GM21717 (cell line): ENCODE data around the gene HDLBP.

ENCODE experiments used
- ATAC-seq: cut with Tn5 transposase; IDR thresholded peaks from one replicate; pipeline ENCODE4 v1.9.1; 2021; ENCODE audit warnings: mild to moderate bottlenecking, moderate library complexity; ENCODE audit not compliant: unreplicated experiment

Gene HDLBP, protein sequence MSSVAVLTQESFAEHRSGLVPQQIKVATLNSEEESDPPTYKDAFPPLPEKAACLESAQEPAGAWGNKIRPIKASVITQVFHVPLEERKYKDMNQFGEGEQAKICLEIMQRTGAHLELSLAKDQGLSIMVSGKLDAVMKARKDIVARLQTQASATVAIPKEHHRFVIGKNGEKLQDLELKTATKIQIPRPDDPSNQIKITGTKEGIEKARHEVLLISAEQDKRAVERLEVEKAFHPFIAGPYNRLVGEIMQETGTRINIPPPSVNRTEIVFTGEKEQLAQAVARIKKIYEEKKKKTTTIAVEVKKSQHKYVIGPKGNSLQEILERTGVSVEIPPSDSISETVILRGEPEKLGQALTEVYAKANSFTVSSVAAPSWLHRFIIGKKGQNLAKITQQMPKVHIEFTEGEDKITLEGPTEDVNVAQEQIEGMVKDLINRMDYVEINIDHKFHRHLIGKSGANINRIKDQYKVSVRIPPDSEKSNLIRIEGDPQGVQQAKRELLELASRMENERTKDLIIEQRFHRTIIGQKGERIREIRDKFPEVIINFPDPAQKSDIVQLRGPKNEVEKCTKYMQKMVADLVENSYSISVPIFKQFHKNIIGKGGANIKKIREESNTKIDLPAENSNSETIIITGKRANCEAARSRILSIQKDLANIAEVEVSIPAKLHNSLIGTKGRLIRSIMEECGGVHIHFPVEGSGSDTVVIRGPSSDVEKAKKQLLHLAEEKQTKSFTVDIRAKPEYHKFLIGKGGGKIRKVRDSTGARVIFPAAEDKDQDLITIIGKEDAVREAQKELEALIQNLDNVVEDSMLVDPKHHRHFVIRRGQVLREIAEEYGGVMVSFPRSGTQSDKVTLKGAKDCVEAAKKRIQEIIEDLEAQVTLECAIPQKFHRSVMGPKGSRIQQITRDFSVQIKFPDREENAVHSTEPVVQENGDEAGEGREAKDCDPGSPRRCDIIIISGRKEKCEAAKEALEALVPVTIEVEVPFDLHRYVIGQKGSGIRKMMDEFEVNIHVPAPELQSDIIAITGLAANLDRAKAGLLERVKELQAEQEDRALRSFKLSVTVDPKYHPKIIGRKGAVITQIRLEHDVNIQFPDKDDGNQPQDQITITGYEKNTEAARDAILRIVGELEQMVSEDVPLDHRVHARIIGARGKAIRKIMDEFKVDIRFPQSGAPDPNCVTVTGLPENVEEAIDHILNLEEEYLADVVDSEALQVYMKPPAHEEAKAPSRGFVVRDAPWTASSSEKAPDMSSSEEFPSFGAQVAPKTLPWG (N-terminal part only)

DNA sequence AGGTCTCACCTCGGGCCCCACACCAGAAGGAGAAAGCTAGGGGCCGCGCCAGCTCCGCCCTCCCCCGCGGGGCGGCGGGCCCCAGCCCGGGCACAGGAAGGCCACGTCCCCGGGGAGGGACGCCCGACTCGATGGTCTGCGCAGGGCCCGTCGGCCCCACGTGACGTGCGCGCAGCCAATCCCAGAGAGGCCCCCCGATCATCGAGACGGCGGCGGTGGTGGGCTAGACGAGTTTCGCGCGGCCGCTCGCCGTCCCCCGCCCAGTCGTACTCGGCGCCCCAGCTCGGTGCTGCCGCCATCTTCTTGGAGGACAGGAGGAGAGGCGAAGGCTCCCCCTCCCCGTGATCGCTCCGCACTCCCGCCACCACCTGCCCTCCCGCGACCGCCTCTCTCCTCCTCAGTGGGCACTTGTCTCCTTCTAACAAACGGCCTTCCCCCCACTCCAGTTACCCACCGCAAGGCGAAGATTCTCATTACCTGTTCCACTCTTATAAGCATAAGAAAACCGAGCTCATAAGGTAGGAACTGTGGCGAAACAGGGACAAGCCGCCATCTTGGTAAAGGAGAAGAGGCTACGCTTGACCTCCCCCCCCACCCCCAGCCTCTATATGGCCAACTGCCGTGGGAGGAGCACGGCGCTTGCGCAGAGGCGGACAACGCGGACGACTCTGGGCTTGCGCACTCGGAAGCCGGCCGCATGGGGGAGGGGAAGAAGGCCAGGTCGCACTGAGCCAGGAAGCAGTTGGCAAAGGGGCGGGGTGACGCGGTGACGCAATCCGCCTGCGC, at the start of gene HDLBP:
Gene HDLBP, minus strand, starts transcription at position 580 of the 786 bp plus-strand sequence. CDS start 48,803 bp downstream, outside the sequence.
- ATAC-seq, result peak; percentile 58

DNA sequence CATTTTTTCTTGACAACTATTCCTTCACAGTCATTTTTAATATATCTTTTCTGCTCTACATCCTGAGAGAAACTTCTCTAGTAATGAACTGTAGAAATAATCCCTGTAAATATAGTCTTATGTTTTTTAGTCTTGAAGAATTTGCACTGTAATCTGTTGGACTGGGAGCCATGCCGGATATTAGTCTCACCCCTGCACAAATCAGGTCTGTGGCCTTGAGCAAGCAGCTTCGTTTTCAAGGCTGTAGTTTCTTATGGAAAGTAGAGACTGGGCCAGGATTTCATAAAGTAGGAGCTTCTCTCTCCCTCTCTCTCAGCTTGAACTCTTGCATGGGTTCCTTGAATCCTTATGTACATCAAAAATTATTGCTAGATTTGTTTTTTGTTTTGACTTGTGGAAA, 49.3 kb upstream of the HDLBP start:
- ATAC-seq, result no peak

DNA sequence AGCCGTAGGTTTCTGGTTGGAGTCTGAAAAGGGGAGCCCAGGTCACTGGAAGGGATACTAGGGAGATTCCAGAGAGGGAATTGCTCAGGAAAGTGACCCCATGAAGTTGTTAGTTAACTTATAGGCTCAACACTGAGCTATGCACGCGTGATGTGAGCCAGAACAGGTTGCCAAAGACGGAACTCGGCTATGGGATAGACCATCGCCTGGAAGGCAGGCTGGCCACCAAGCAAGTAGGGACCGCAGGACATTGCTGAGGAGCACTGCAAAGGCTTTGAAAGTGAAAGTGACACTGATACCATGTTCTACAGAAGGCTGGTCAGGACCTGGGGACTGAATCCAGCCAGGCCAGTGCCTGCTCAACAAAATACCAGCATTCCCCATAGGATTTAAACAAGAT, 48.0 kb upstream of the HDLBP start:
- ATAC-seq, result no peak

DNA sequence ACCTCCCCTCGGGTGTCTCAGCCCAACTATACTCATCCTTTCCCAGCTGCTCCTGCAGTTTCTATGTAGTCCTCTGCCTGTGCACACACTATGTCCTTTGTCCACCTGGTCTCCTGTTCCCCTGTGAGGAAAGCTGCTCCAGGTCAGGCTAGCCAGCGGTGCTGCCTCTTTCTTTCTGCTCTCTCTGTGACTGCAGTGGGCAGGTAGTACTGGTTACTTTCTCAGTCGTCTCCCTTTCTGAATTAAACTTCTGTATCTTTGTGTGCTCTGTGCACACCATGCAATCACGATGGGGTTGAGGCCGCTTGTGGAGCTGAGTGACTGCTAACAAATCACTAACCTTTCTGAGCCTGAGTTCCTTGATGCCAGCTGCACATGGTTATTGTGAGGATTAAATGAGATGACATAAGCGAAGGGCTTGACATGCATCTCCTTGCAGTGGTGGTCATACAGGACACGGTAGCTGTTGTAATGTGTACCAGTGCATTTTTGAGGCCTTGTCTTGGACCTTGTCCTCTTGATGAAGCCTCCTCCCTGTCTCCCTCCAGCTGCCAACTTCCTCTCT, 44.1 kb upstream of the HDLBP start:
- ATAC-seq, result no peak

DNA sequence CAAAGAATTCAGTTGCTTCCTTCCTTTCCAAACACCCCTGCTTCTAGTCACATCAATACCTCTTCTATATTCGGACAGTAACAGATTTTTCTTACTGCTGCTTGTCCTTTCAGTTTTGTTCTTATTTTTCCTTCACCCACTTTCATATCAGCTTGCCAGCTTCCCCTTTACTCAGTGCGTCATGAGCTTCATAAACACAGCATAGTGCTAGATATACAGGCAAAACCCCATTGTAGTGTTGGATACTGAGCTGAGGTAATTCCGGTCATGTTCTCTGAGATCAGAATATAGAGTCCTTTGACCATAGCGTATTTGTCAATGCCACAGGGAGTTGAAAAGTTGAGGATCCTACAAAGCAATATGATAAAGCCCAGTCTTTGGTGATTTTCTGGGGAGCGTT, 43.0 kb upstream of the HDLBP start:
- ATAC-seq, result peak; percentile 36

DNA sequence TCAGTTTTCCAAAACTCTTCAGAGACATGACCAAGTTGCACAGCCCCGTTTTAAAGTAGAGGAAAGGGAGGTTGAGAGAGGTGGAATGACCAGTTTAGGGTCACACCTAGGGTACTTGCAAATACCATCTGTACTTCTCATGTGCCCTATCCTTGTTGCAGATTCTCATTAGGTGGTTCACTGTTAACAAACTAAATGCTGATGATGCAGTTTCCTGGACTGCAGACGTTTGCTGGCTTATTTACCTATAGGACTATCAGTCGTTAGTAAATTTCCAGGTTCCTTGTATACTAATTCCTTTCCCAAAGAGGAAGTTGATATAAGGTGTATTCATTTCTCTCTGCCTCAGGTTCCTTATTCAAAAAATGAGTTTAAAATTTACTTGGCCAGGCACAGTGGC, 42.1 kb upstream of the HDLBP start:
- no peak for ATAC-seq

DNA sequence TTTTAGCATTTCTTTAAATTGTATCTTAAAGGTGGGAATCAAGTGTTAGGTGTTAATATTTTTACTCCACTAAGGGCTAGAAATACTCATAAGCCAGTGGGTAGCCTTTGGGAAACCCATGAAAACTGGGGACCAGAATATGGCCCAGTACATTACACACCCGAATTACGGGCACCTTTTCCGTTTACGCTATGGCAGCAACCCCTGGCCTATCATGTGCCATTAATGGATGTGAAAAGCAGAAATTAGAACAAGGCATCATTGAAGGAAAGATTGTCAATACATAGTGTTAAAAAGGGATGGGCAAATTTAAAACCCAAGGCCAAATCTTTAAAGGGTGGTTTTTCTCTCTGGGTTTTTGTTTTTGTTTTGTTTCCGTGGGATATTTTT, 41.4 kb upstream of the HDLBP start:
- ATAC-seq, result no peak

DNA sequence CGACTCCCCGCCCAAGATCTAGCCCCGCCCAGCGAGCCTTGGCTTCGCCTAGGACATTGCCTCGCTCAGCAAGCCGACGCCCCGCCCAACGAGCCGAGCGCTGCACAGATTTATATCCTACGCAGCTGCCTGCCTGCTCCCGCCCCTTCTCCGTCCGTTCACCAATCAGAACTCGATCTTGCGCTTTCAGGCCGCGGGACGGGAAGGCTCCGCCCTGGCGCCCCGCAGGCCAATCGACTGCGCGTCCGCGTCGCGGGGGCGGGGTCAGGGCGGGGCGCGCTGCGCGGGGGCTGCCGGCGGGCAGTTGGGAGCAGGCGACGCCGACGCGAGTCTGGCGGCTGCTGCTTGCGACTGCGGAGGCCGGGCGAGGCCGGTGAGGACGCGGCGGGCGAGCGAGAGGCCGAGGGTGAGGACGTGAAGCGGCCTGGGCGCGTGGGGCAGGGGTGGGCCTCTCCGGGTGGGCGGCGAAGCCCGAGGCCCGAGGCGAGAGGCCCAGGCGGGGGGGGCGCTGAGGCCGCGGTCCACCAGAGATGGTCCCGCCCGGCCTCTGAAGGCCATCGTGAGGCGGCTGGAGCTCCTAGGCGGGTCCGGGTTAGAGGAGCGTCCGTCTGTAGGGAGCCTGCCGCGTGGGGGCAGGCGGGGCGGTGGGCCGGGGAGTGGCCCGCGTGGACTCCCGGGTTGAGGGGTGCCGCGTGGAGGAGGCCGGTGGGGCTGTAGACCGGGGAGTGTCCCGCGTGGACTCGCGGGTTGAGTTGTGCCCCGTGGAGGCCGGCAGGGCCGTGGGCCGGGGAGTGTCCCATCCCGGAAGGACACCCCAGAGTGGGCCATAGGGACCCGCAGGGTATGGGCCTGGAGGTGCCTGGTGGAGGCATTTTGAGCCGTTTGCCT, 40.8 kb upstream of the HDLBP start, which contains the start of gene FARP2:
Gene FARP2, plus strand, starts transcription at position 303 of the 888 bp plus-strand sequence. CDS start 16,823 bp downstream, outside the sequence.
- ATAC-seq, result peak; percentile 76

DNA sequence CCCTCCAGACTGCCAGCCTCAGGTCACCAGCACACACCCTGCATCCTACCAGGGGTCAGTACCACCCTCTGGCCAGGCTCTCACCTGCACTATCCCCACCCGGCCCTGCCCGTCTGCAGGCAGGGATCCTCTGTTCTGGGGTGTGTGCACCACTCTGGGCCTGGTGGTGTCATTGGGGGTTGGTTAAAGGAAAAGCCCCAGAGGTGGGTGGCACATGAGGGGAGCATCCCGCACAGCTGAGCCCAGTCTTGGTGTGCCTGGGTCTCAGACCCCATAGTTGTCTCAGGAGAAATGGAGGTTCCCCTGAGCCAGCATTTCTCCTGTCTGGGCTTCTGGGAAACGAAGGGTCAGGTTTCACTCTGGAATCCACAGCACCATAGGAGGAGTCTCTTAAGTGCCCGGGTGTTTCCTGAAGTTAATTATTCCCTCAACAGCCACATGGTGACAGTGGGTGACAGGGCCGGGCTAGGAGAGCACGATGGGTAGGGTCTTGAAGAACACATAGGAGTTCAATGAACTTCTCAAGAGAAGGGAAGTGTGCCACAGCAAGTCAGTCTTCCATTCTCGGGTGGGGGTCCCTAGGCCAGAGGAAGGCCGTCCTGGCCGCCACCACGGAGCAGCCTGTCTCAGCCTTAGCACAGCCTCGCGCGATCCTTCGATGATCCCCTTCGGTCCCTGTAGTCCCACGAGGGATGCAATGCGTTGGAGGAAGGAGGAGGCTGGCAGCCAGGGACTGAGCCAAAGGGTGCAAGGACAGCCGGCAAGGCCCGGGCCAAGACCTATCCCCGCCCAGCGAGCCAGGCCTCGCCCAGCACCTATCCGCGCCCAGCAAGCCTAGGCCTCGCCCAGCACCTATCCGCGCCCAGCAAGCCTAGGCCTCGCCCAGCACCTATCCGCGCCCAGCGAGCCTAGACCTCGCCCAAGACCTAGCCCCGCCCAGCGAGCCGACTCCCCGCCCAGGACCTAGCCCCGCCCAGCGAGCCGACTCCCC, 39.5 kb upstream of the HDLBP start:
- no peak for ATAC-seq

DNA sequence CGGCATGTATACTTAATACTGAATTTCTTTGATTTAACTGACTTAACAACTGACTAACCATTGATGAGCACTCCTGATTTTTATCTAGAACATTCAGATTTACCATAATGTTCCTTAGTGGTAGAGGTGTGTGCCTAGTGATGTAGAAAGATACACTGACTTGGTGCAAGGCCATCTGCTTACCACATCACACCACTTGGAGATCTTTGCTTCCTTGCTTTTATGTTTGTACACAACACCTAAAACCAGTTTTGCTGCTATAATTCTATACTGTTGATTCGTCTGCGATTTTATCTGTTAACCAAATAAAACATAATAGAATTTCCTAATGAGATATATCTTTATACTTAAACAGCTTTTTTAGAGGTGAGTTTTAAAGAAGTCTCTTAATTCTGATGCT, 36.8 kb upstream of the HDLBP start:
- ATAC-seq, result no peak

DNA sequence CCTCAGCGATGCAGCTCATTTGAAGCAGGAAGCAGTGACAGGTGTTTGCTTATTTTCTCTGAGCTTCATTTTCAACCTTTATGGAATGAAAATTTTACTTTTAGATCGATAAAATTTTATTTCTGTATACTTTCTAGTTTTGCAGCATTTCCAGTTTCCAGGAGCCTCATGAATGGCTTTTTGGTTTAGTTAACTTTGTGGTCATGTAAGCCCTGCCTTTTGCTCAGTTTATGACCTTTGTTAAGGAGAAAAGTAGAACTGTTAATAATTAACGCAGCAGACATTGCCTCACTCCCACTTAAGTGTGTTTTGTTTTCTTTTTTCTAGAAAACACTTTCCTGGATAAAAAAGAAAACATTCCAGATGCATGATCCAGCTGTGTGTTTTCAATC, 36.2 kb upstream of the HDLBP start:
- no peak for ATAC-seq

DNA sequence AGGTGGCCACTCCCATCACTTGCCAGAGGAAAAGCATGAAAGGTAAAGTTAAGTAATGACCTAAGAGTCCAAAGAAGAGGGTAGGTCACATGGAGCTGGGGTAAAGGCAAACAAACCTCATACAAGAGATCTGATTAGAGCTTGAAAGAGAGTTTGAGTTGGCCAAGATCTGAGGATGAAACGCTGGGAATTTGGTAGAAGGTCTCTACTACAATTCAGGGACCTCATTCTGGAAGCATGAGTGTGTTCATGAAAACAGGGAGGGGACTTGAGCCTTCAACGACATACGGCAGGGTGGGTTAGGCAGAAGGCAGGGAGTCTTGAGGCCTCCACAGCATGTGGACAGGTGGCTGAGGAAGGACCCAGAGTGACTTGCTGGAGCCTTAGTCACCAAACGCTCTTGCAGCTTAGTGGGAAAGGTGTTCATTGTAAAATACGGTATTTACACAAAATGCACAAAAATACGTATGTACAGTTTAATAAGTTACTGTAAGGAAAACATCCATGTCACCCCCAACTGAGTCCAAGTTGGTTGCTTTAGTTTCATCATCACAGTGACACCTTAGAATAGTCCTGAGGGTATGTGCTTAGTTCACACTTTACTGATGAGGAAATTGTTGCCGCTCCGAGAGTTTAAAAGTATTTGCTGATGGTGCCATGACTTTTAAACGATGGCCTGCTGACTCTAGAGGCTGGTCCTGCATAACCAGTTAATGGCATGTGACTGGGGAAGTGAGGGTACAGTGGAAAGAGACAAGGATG, 35.6 kb upstream of the HDLBP start:
- no peak for ATAC-seq

DNA sequence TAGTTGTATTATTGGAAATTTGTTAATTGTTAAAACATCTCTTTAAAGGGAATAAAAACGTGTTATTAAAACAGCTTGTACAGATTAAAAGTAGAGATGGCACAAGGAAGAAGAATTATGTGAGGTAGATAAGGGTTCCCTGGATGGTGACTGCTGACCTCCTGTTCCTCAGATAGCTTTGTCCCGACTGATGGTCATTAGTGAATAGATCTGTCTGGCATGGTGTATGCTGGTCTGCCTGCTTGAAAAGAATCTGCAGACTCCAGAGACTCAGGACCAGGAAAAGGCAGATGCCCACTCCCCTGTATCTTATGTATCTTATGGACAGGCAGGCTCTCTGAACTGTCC, 35.0 kb upstream of the HDLBP start:
- ATAC-seq, result no peak

DNA sequence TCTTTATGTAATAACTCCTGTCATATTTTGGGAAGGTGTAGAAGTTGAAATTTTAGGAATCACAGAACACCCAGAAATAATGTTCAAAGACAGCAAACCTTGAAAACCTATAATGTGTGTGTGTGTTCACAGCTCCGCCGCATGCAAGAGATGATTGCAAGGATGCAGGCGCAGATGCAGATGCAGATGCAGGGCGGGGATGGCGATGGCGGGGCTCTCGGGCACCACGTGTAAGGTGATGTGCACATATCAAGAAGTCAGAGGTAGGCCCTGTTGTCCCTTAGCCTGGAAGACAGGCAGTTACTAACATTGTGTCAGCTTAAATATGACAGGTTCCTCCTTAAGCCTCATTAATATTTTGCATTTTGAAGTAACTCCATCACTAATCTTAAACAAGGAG, 34.5 kb upstream of the HDLBP start:
- no peak for ATAC-seq

DNA sequence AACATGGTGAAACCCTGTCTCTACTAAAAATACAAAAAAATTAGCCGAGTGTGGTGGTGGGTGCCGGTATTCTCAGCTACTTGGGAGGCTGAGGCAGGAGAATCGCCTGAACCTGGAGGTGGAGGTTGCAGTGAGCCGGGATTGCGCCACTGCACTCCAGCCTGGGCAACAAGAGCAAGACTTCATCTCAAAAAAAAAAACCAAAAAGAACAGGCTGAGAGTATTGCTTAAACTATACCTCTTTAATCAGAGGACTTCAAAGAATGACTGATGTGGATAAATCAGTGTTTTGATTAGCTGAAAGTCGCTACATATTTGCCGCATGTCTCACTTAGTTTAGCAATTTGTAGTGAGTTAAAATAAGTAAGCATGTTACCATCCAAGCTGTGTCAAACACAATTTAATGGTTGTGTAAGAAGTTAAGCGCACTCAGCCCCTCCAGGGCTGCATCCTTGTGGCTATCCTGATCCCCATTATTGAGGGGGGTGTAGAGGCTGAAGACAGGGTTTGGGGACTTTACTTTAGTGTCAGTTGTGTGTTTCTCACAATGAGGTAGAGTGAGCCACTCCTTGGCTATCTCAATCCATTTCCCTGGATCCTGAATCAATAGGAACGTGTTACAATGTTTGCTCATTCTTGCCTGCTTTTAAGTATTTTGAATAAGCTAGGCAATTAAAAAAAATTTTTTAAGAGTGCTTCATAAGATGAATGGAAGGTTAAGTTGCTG, 29.6 kb upstream of the HDLBP start:
- no peak for ATAC-seq

DNA sequence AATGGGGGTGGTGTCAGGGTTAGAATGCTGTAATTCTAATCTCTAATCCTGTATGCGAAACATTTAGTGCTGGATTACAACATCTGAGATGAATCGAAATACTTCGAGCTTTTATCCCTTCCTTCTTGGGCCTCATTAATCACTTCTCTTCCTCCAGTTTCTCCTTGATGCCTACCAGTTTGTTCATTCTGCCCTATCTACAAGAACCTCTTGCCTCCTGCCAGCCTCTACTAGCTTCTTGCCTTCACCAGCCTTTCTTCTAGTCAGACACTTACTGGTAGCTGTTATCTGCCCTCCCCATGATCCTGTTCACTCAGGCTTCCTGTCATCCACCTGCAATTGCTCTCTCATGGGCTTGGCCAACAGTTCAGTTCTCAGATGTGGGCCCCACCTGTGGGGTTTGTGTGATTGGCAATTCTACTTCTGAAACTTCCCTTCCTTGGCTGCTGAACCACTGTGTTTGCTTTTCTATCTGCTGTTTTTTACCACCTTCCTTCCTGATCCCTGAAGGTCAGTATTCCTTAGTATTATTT, 25.2 kb upstream of the HDLBP start:
- ATAC-seq, result no peak
